MCF 10A (cell line): ENCODE results near the gene KAT6B. TPM values are rescaled to one million over a fixed set of nuclear protein-coding genes. Genes with fewer than 3 reads are reported as not detected.

Source experiments
- BruUV-seq: library from RNA; stranded (reverse); fragments of 400-500 nt; replicated peaks from 2 replicates; lab custom pipeline; 2021; lab: Mats Ljungman, UMichigan
- CTCF ChIA-PET: fragments of 300-600 bp; sonication (Branson Sonifier 250); formaldehyde crosslinking; extraction: SDS; loops from one replicate; lab custom pipeline; 2021; ENCODE audit warnings: antibody characterized with exemption, inconsistent platforms; lab: Yijun Ruan, JAX
- POLR2A ChIA-PET: fragments of 300-600, 350-650 bp; sonication (Branson Sonifier 250); formaldehyde crosslinking; extraction: SDS; loops from one replicate; lab custom pipeline; 2020; ENCODE audit warnings: antibody characterized with exemption, inconsistent platforms; lab: Yijun Ruan, JAX
- DNase-seq: peaks from one replicate; pipeline ENCODE4 v3.0.0-alpha.2; 2018; ENCODE audit not compliant: unreplicated experiment
- H3K27ac Mint-ChIP-seq: one replicate; pipeline ENCODE4 v1.8.0; 2022; ENCODE audit warnings: mild to moderate bottlenecking, low read depth, mixed read lengths; ENCODE audit not compliant: unreplicated experiment
- H3K27me3 Mint-ChIP-seq: one replicate; pipeline ENCODE4 v1.8.0; 2022; ENCODE audit warnings: mixed read lengths; ENCODE audit not compliant: insufficient read depth, unreplicated experiment
- H3K36me3 Mint-ChIP-seq: one replicate; pipeline ENCODE4 v1.8.0; 2022; ENCODE audit warnings: mild to moderate bottlenecking, moderate library complexity, mixed read lengths; ENCODE audit not compliant: insufficient read depth, unreplicated experiment
- H3K4me1 Mint-ChIP-seq: one replicate; pipeline ENCODE4 v1.8.0; 2022; ENCODE audit warnings: mixed read lengths; ENCODE audit not compliant: insufficient read depth, unreplicated experiment
- H3K4me3 Mint-ChIP-seq: one replicate; pipeline ENCODE4 v1.8.0; 2022; ENCODE audit warnings: mild to moderate bottlenecking, moderate library complexity, mixed read lengths; ENCODE audit not compliant: unreplicated experiment
- H3K9me3 Mint-ChIP-seq: one replicate; pipeline ENCODE4 v1.8.0; 2022; ENCODE audit warnings: mixed read lengths; ENCODE audit not compliant: unreplicated experiment
- CTCF ChIP-seq: fragments of 200-600 bp; IDR thresholded peaks from one replicate; pipeline ENCODE4 v1.8.0; 2022; ENCODE audit warnings: antibody characterized with exemption, mild to moderate bottlenecking; ENCODE audit not compliant: unreplicated experiment
- intact Hi-C: fragments of 100-400 bp; cut with micrococcal nuclease; formaldehyde crosslinking; loops from 2 replicates; pipeline ENCODE4 v1.14.1; 2022
- total RNA-seq: library from RNA; stranded (reverse); gene quantifications from 2 replicates; pipeline ENCODE4 v1.2.3, GENCODE V29; 2022

The KAT6B gene
- total RNA-seq, 1 experiment from 2014 or later: 18.3 TPM

- no peak for DNase-seq
- peaks cover 18% of the 10 kb centered on the region for H3K4me1 Mint-ChIP-seq
- ChIA-PET CTCF (interaction anchor here (1.7 kb wide), 1 partner anchor 12 kb away, joined by 4 read pairs; no protein-coding TSS in a partner anchor), POLR2A (interaction anchor here (0.5 to 1.1 kb wide), 3 partner anchors 14 to 1161 kb away, joined by 3 read pairs; no protein-coding TSS in a partner anchor)
- peaks cover 8% of the 10 kb centered on the region for H3K36me3 Mint-ChIP-seq
- intact Hi-C loops: no loop called here
- H3K27ac Mint-ChIP-seq: no peak overlapping the region
- no peak for TF ChIP-seq CTCF
- no TSS peak for BruUV-seq
- no peaks in the 10 kb centered on the region for H3K27me3 Mint-ChIP-seq
- H3K9me3 Mint-ChIP-seq: no peaks in the 10 kb centered on the region
- no peak overlapping the region for H3K4me3 Mint-ChIP-seq
Observed at GRCh38 chr10:74934100-74934812, 107.9 kb downstream of the KAT6B start.

- Mint-ChIP-seq H3K4me1 (peaks cover 18% of the 10 kb centered on the region), H3K4me3 (no peak overlapping the region), H3K27me3 (no peaks in the 10 kb centered on the region), H3K27ac (no peak overlapping the region), H3K36me3 (peaks cover 8% of the 10 kb centered on the region), H3K9me3 (no peaks in the 10 kb centered on the region)
- no peak for TF ChIP-seq CTCF
- intact Hi-C loops: no loop called here
- no TSS peak for BruUV-seq
- CTCF ChIA-PET: no interaction called here
- DNase-seq: peak; percentile 49
- POLR2A ChIA-PET: interaction anchor here (0.6 to 1.4 kb wide), 4 partner anchors 11 to 39 kb away, joined by 3 to 8 read pairs (median 4); no protein-coding TSS in a partner anchor
Observed at GRCh38 chr10:74936577-74937265, 110.3 kb downstream of the KAT6B start.

GRCh38 chr10:74937266-74937856 is 111.0 kb downstream of the KAT6B start:
- Mint-ChIP-seq H3K27me3 (no peaks in the 10 kb centered on the region), H3K36me3 (peaks cover 8% of the 10 kb centered on the region), H3K4me3 (no peak overlapping the region), H3K4me1 (peaks cover 18% of the 10 kb centered on the region), H3K9me3 (no peaks in the 10 kb centered on the region), H3K27ac (no peak overlapping the region)
- ChIA-PET CTCF (interaction anchor here (0.6 kb wide), 1 partner anchor 1155 kb away, joined by 3 read pairs; no protein-coding TSS in a partner anchor), POLR2A (interaction anchor here (0.6 to 1.4 kb wide), 5 partner anchors 10 to 116 kb away, joined by 3 to 8 read pairs (median 4); no protein-coding TSS in a partner anchor)
- no TSS peak for BruUV-seq
- intact Hi-C loops: no loop called here
- no peak for DNase-seq
- TF ChIP-seq CTCF: no peak

GRCh38 chr10:74944205-74944604 is 117.8 kb downstream of the KAT6B start:
- no peak overlapping the region for H3K27ac Mint-ChIP-seq
- no peak for TF ChIP-seq CTCF
- no peaks in the 10 kb centered on the region for H3K27me3 Mint-ChIP-seq
- DNase-seq: no peak
- H3K4me3 Mint-ChIP-seq: no peak overlapping the region
- no TSS peak for BruUV-seq
- H3K4me1 Mint-ChIP-seq: peaks cover 26% of the 10 kb centered on the region
- ChIA-PET POLR2A (no interaction called here), CTCF (interaction anchor here (0.6 kb wide), 1 partner anchor 11 kb away, joined by 4 read pairs; no protein-coding TSS in a partner anchor)
- intact Hi-C loops: no loop called here
- H3K36me3 Mint-ChIP-seq: no peaks in the 10 kb centered on the region
- H3K9me3 Mint-ChIP-seq: no peaks in the 10 kb centered on the region
